HG02981 (cell line): Measurements from ENCODE around the gene AP3S2.
"Not testable (repeated sequence)": the region's sequence is repeated elsewhere in the genome, so short reads cannot be mapped to it uniquely, and the experiment has no call there.

Experiments used
- ATAC-seq: cut with Tn5 transposase; IDR thresholded peaks from one replicate; pipeline ENCODE4 v1.9.1; 2021; ENCODE audit warnings: mild to moderate bottlenecking, moderate library complexity; ENCODE audit not compliant: unreplicated experiment

Gene AP3S2

GRCh38 chr15:89869490-89869889, 24.3 kb downstream of the AP3S2 start:
- ATAC-seq, result not testable (repeated sequence)

- no peak for ATAC-seq
Observed at GRCh38 chr15:89864958-89865739, 28.6 kb downstream of the AP3S2 start.

DNA sequence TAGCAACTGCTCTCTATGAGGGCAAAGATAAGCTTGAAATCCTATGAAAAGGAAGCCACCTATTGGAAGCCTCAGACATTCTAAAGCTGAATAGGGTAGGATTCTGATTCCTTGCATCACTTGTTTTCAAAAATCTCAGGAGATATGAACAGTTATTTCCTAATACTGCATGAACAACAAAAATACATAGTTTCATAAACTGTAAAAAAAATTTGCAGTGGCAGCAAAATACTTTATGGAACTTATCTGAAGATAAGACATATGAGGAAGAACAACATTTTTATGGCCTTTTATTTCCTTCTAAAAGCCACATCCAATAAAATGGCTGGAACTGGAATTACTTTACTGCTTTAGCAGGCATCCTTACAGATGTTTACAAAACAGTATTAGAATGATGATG, 29.9 kb downstream of the AP3S2 start:
- no peak for ATAC-seq

DNA sequence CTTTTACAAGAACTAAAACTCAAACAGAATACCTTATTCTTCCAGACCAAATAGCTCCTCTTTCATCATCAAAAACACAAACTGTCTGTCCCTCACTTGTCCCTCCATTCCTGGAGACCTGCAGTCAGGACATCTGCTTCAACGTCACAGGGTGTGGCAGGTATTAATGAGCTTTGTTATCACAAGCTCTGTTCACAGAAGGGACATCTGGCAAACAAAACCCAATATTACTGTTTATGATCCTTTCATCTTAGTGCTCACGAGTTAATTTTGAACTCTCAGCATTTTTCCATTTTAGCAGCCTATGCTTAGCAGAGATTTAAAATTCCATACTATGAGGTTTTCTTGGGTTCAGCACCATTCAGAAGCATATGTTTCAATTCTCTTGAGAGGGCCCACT, 32.9 kb downstream of the AP3S2 start:
- ATAC-seq, result no peak

GRCh38 chr15:89860431-89860830, 33.4 kb downstream of the AP3S2 start:
- ATAC-seq, result no peak

DNA sequence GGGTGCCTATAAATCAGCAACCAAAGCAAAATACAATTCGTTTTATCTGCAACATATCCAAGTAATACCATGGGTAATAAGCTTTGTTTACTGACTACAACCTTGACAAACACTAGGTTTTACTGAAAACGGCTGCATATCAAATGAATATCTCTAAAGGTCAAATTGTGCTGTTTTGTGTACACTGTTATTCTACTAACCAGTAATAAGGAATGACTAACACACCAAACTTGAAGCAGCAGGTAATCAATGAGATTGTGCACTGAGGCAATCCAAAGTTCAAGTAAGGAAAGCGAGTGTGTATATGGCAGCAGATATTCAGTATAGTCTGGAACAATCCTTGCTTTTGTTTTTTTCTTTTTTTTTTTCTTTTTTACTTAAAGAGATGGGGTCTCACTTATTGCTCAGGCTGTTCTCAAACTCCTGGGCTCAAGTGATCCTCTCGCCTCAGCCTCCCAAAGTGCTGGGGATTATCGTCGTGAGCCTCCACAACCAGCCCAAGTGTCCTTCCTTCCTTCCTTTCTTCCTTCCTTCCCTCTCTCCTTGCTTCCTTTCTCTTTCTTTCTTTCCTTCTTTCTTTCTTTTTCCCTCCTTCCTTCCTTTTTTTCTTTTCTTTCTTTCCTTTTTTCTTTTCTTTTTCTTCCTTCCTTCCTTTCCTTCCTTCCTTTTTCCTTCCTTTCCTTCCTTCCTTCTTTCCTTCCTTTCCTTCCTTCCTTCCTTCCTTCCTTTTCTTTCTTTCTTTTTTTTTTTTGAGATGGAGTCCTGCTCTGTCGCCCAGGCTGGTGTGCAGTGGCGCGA, 34.9 kb downstream of the AP3S2 start:
- ATAC-seq, result no peak

DNA sequence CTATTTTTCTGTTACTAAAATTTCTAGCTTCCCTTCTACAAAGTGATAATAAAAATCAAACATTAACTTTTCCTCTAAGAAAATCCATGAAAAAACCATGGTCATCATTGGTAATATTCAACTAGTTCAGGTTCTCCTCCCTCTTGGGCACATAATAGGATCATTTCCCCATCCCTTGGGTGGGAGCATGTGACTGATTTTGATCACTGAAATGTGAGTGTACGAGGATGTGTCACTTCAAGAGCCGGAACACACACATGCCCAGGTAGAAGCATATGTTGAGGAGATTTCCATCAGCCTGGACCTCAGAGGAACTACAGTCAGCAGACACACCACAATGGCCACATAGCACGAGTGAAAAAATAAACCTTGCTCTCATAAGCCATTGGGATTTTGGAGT, 36.1 kb downstream of the AP3S2 start:
- no peak for ATAC-seq

DNA sequence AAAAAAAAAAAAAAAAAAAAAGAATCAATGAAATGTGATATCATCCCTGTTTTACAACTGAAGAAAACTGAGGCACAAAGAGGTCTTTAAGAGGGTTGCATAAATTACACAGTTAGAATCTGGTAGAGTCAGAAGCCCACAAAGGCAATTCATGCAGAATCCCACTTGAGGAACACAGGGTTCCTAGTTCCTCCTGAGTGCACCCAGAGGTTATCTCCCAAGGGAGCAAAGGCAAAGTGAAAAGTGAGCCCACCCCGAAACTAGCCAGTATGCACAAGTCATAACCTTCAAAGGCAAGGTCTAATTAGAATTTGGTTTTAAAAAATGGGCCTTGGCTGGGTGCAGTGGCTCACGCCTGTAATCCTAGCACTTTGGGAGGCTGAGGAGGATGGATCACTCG, 37.8 kb downstream of the AP3S2 start:
- ATAC-seq, result no peak

DNA sequence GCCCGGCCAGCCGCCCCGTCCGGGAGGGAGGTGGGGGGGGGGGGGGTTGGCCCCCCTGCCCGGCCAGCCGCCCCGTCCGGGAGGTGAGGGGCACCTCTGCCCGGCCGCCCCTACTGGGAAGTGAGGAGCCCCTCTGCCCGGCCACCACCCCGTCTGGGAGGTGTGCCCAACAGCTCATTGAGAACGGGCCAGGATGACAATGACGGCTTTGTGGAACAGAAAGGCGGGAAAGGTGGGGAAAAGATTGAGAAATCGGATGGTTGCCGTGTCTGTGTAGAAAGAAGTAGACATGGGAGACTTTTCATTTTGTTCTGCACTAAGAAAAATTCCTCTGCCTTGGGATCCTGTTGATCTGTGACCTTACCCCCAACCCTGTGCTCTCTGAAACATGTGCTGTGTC, 38.9 kb downstream of the AP3S2 start:
- ATAC-seq, result not testable (repeated sequence)

- ATAC-seq, result no peak
Observed at GRCh38 chr15:89852342-89852995, 41.3 kb downstream of the AP3S2 start.

GRCh38 chr15:89851673-89852341, 42.0 kb downstream of the AP3S2 start:
- peak; percentile 68 for ATAC-seq

DNA sequence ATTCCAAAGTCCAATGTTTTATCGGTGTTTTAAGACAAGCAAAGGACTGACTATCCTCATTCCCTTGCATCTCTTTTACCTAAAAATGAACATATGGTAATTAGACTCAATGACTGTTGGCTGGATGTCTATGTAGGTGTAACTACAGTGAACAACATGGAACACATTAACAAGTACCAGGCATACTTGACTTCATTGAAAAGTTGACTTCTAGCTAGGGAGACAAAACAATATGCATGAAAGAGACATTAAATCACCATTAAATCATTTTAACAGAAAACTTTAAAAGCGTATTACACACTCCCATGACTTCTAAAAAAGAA, 44.9 kb downstream of the AP3S2 start:
- ATAC-seq, result no peak

DNA sequence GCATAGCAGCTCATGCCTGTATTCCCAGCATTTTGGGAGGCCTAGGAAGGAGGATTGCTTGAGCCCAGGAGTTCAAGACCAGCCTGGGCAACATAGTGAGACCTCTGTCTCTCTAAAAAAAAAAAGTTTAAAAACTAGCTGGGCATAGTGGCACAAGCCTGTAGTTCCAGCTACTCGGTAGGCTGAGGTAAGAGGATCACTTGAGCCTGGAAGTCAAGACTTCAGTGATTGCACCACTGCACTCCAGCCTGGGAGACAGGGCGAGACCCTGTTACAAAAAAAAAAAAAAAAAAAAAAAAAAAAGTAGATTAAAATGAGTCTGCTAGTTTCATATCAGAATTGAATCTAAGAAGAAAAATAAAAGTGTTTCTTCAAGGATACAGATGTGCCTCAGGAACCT, 46.7 kb downstream of the AP3S2 start:
- ATAC-seq, result no peak

GRCh38 chr15:89845305-89845893, 48.4 kb downstream of the AP3S2 start:
- no peak for ATAC-seq

- ATAC-seq, result no peak
Observed at GRCh38 chr15:89841962-89842361, 51.8 kb downstream of the AP3S2 start.

DNA sequence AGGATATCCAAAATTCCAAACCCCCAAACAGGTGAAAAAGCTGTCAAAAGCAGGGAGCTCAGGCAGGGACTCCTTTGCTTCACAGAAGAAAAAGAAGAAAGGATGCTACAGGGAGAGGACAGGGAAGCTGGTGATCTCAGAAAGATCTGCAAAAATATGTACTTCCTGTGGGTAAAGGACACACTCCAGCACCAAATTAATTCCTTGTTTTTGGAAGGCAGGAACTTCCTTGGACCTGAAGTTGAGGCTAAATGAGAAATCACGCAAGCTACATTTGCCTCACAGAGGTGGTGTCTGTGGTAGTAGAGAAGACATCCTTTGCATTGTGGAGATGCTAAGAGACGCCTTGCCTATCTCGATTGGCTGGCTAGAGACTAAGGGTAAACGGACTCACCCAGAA, 52.5 kb downstream of the AP3S2 start:
- ATAC-seq, result no peak

DNA sequence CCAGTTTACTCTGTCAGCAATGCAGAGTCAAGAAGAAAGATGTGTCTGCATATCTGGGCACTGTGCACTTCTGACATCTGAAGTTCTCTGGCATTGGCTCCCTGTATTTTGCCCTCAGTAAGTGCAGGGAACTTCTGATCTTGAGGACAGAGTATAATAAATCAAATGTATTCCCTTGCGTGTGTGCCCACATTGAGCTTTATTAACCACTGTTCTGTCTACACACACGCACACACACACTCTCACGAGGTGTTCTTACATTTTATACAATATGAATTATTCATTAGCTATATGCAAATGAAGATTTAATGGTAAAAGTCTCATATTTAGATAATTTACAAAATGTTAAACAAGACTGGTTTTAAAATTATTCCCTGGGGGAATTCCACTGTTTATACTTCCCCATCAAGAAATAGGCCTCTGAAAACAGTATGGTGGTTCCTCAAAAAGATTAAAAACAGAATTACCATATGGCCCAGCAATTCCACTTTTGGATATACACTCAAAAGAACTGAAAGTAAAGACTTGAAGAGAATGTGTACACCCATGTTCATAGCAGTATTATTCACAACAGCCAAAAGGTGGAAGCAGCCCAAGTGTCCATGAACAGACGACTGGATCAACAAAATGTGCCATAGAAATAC, 54.5 kb downstream of the AP3S2 start:
- no peak for ATAC-seq

- no peak for ATAC-seq
Observed at GRCh38 chr15:89837830-89838178, 56.0 kb downstream of the AP3S2 start.

DNA sequence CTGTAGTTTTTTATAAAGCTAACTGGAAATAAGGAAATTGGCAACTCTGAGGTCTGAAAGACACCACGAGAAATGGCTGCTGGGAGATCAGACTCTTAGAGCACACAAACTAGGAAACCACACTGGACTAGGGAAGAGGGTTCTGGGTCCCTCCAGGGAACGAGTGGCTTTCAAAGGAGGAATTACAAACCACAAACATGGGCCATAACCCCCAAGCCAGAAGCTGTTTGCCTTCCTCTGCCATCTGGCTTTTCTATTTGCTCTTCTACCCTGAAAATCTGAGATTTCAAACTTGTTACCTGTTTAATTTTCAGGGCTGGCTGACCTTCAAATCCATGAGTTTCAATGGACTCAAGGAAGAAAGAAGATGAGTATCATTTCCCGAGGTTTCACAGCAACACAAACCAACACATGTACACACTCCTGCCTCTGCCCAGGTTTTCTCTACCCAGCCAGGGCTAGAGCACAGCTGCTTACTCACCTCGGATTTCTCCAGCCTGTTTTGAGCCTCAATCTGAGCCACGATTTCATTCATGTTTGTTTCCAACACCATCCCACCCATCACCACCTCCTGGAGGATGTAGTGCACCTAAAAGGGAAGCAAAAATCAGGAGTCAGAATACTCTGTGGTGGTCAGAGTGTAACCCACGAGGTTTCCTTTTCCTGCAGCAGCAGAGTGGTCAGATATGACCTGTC, 56.5 kb downstream of the AP3S2 start:
- ATAC-seq, result no peak
